Peyer's patch (tissue), 4 donors: ENCODE results near the gene VAMP2.

ENCODE experiments used
- POLR2A ChIP-seq, 2 donors: fragments of 450-650 bp; IDR thresholded peaks; one replicate each; pipeline ENCODE4 v1.5.1; 2017; ENCODE audit warnings: antibody characterized with exemption in 2 of 2, mild to moderate bottlenecking in 2 of 2, moderate library complexity in 2 of 2
- TF ChIP-seq, protein P1 (sequence below), 6 experiments: fragments of 450-650 bp in 4 of 6; fragments of 200-600 bp in 2 of 6; sonication (generic) in 1 of 6; IDR thresholded peaks; one replicate each; pipeline ENCODE4 v1.5.1; 2017 to 2019; ENCODE audit warnings: antibody characterized with exemption in 6 of 6, mild to moderate bottlenecking in 3 of 6, moderate library complexity in 1 of 6

DNA sequence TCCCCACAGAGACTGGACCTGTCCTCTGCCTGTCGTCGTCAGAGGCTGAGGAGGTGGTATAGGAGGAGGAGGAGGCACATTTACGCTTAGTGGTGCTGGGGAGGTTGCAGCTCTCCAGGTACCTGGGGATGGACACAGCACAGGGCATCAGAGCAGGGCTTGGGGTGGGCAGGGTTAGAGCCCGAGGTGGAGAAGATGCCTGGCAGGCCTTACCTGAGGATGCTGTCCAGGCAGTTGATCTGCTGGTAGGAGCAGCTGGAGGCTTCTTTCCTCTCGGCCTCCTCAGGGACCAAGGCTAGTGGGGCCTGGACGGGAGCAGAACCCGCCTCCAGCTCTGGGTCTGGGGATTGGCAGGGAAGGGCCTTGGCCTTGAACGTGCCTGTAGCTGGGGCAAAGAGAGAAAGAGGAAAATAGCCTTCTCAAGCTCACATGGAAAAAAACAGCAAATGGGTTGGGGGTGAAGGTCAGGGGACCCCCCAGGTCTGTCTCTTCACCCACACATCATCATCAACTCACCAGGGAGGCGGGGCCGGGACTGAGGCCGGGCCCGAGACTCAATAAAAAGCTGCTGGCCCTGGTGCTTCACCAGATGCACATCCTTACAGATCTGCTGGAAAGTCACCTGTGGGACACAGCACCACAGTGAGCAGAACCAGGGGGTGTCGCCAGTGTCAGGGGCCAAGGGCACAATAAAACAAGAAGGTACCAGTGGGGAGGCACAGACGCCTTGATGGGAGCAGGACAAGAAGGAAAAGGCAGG, 16.2 kb downstream of the VAMP2 start:
- TF ChIP-seq, protein P1, sequence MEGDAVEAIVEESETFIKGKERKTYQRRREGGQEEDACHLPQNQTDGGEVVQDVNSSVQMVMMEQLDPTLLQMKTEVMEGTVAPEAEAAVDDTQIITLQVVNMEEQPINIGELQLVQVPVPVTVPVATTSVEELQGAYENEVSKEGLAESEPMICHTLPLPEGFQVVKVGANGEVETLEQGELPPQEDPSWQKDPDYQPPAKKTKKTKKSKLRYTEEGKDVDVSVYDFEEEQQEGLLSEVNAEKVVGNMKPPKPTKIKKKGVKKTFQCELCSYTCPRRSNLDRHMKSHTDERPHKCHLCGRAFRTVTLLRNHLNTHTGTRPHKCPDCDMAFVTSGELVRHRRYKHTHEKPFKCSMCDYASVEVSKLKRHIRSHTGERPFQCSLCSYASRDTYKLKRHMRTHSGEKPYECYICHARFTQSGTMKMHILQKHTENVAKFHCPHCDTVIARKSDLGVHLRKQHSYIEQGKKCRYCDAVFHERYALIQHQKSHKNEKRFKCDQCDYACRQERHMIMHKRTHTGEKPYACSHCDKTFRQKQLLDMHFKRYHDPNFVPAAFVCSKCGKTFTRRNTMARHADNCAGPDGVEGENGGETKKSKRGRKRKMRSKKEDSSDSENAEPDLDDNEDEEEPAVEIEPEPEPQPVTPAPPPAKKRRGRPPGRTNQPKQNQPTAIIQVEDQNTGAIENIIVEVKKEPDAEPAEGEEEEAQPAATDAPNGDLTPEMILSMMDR (IDR thresholded peaks at IDR 0.05): no peak
- TF ChIP-seq POLR2A (IDR thresholded peaks at IDR 0.05): no peak
